IMR-90 (cell line): ENCODE measurements around the gene LRRC55. TPM values are rescaled to one million over a fixed set of nuclear protein-coding genes. Genes with fewer than 3 reads are reported as not detected.

Source experiments
- ATAC-seq: fragments of 200-7000 bp; cut with Tn5 transposase; 2 replicates; pipeline ENCODE4 v1.9.1; 2020; ENCODE audit warnings: low read depth, mild to moderate bottlenecking, moderate library complexity
- BruUV-seq: library from RNA; stranded (reverse); fragments of 400-500 nt; replicated peaks from 2 replicates; lab custom pipeline; 2021; lab: Mats Ljungman, UMichigan
- CTCF ChIA-PET: fragments of 300-600 bp; formaldehyde crosslinking; extraction: SDS; loops from one replicate; lab custom pipeline; 2021; ENCODE audit warnings: antibody characterized with exemption; lab: Yijun Ruan, JAX
- POLR2A ChIA-PET: fragments of 300-600 bp; sonication (Branson Sonifier 250); formaldehyde crosslinking; loops from one replicate; lab custom pipeline; 2022; ENCODE audit warnings: antibody characterized with exemption; ENCODE audit not compliant: unreplicated experiment; lab: Charles Lee
- DNase-seq: peaks from one replicate; pipeline ENCODE4 v3.0.0; 2013
- H2AFZ ChIP-seq: replicated peaks from 2 replicates; pipeline ENCODE3; 2013; ENCODE audit warnings: low read length, mild to moderate bottlenecking; ENCODE audit not compliant: poor library complexity
- H2AK5ac ChIP-seq: 2 replicates; pipeline ENCODE4 v1.6.1; 2013; ENCODE audit warnings: low read depth, low read length, inconsistent platforms
- H2AK9ac ChIP-seq: replicated peaks from 2 replicates; pipeline ENCODE3; 2013; ENCODE audit warnings: mild to moderate bottlenecking, low read depth, low read length, moderate library complexity; ENCODE audit not compliant: poor library complexity
- H2BK120ac ChIP-seq: 2 replicates; pipeline ENCODE4 v1.6.1; 2013; ENCODE audit warnings: low read depth, low read length, inconsistent platforms
- H2BK15ac ChIP-seq: 3 replicates; pipeline ENCODE4 v1.6.1; 2013; ENCODE audit warnings: low read depth, low read length, inconsistent platforms
- H2BK20ac ChIP-seq: 2 replicates; pipeline ENCODE4 v1.6.1; 2013; ENCODE audit warnings: low read depth, mild to moderate bottlenecking, inconsistent platforms, low read length, moderate library complexity
- H2BK5ac ChIP-seq: 2 replicates; pipeline ENCODE4 v1.6.1; 2013; ENCODE audit warnings: mild to moderate bottlenecking, low read depth, low read length, inconsistent platforms; ENCODE audit not compliant: poor library complexity, severe bottlenecking
- H3K14ac ChIP-seq: replicated peaks from 2 replicates; pipeline ENCODE4 v1.6.1; 2013; ENCODE audit warnings: low read depth, low read length, inconsistent platforms
- H3K18ac ChIP-seq: 2 replicates; pipeline ENCODE4 v1.6.1; 2013; ENCODE audit warnings: low read depth, low read length, control low read depth
- H3K23ac ChIP-seq: 2 replicates; pipeline ENCODE4 v1.6.1; 2013; ENCODE audit warnings: low read depth, low read length, inconsistent platforms
- H3K27ac ChIP-seq: 2 replicates; pipeline ENCODE4 v1.5.1; 2013; ENCODE audit warnings: mild to moderate bottlenecking, control low read depth, low read length; ENCODE audit not compliant: insufficient read depth
- H3K27me3 ChIP-seq: 2 replicates; pipeline ENCODE4 v1.6.1; 2013; ENCODE audit warnings: low read length; ENCODE audit not compliant: control insufficient read depth, insufficient read depth
- H3K36me3 ChIP-seq: 2 replicates; pipeline ENCODE4 v1.6.1; 2013; ENCODE audit warnings: low read length, mixed read lengths; ENCODE audit not compliant: control insufficient read depth, insufficient read depth
- H3K4ac ChIP-seq: 2 replicates; pipeline ENCODE4 v1.6.1; 2013; ENCODE audit warnings: low read depth, low read length, inconsistent platforms
- H3K4me1 ChIP-seq: 2 replicates; pipeline ENCODE4 v1.6.1; 2013; ENCODE audit warnings: low read length, mixed read lengths; ENCODE audit not compliant: control insufficient read depth, insufficient read depth
- H3K4me2 ChIP-seq: 2 replicates; pipeline ENCODE4 v1.6.1; 2013; ENCODE audit warnings: low read depth, mild to moderate bottlenecking, control low read depth, low read length, moderate library complexity
- H3K4me3 ChIP-seq: 2 replicates; pipeline ENCODE4 v1.5.1; 2013; ENCODE audit warnings: low read depth, mild to moderate bottlenecking, control low read depth, low read length, moderate library complexity; ENCODE audit not compliant: insufficient read depth
- H3K56ac ChIP-seq: 2 replicates; pipeline ENCODE4 v1.6.1; 2013; ENCODE audit warnings: low read length, inconsistent platforms; ENCODE audit not compliant: insufficient read depth; ENCODE audit errors: extremely low read depth
- H3K79me1 ChIP-seq, 2 experiments: 2 replicates each; pipeline ENCODE4 v1.6.1; 2013; ENCODE audit warnings: low read length in 2 of 2, inconsistent platforms in 1 of 2, low read depth in 1 of 2
- H3K9ac ChIP-seq: 2 replicates; pipeline ENCODE4 v1.6.1; 2013; ENCODE audit warnings: low read depth, low read length, control low read depth
- H3K9me1 ChIP-seq: 2 replicates; pipeline ENCODE4 v1.6.1; 2013; ENCODE audit warnings: low read length, inconsistent platforms; ENCODE audit not compliant: insufficient read depth
- H3K9me3 ChIP-seq: 2 replicates; pipeline ENCODE4 v1.6.1; 2013; ENCODE audit warnings: low read length; ENCODE audit not compliant: control insufficient read depth, insufficient read depth
- H4K20me1 ChIP-seq: 2 replicates; pipeline ENCODE4 v1.6.1; 2013; ENCODE audit warnings: low read length, inconsistent platforms; ENCODE audit not compliant: insufficient read depth
- H4K5ac ChIP-seq: 2 replicates; pipeline ENCODE4 v1.6.1; 2013; ENCODE audit warnings: mild to moderate bottlenecking, low read depth, low read length, control low read depth
- H4K8ac ChIP-seq, 2 experiments: 2 replicates each; pipeline ENCODE4 v1.6.1; 2013; ENCODE audit warnings: low read depth in 2 of 2, low read length in 2 of 2, control low read depth in 1 of 2, inconsistent platforms in 1 of 2
- H4K91ac ChIP-seq: 2 replicates; pipeline ENCODE4 v1.6.1; 2013; ENCODE audit warnings: low read depth, low read length, inconsistent platforms; ENCODE audit not compliant: insufficient read depth
- FOS ChIP-seq: fragments of 150-350 bp; IDR thresholded peaks from 2 replicates; pipeline ENCODE4 v1.6.1; 2016; ENCODE audit warnings: low read depth, low read length
- MAFK ChIP-seq: IDR thresholded peaks from 2 replicates; pipeline ENCODE4 v1.6.1; 2012; ENCODE audit warnings: low read depth, low read length, improper control_type of control experiment
- MAZ ChIP-seq: IDR thresholded peaks from 2 replicates; pipeline ENCODE4 v1.6.1; 2012; ENCODE audit warnings: low read depth, mild to moderate bottlenecking, low read length, improper control_type of control experiment, moderate library complexity, borderline replicate concordance
- MXI1 ChIP-seq: IDR thresholded peaks from 2 replicates; pipeline ENCODE4 v1.6.1; 2012; ENCODE audit warnings: low read depth, mild to moderate bottlenecking, low read length, moderate library complexity, borderline replicate concordance
- NFE2L2 ChIP-seq: fragments of 150-350 bp; IDR thresholded peaks from 2 replicates; pipeline ENCODE4 v1.6.1; 2016; ENCODE audit warnings: low read depth, mild to moderate bottlenecking, low read length
- POLR2A ChIP-seq: IDR thresholded peaks from 2 replicates; pipeline ENCODE4 v1.6.1; 2012; ENCODE audit warnings: mild to moderate bottlenecking, low read depth, low read length
- RAD21 ChIP-seq: IDR thresholded peaks from 2 replicates; pipeline ENCODE4 v1.6.1; 2012; ENCODE audit warnings: low read length, improper control_type of control experiment
- RCOR1 ChIP-seq: IDR thresholded peaks from 2 replicates; pipeline ENCODE4 v1.6.1; 2012; ENCODE audit warnings: mild to moderate bottlenecking, low read length, improper control_type of control experiment; ENCODE audit not compliant: insufficient replicate concordance
- RFX5 ChIP-seq: IDR thresholded peaks from 2 replicates; pipeline ENCODE4 v1.8.0; 2012; ENCODE audit warnings: low read depth, mild to moderate bottlenecking, low read length, moderate library complexity
- SMC3 ChIP-seq: fragments of 150-350 bp; IDR thresholded peaks from 2 replicates; pipeline ENCODE4 v1.6.1; 2016; ENCODE audit warnings: low read depth, mild to moderate bottlenecking, antibody characterized with exemption, low read length, moderate library complexity
- WGBS, 2 experiments: methylation state at CpG; one replicate each; pipeline versions ENCODE4 v1.1.5 to v1.1.7; 2013; ENCODE audit warnings: missing lambda C conversion rate in 2 of 2; ENCODE audit not compliant: insufficient read length in 1 of 2; ENCODE audit errors: extremely low coverage in 2 of 2; 5-methylcytosine and 5-hydroxymethylcytosine counted together
- dilution Hi-C: fragments of 300-500 bp; cut with HindIII; formaldehyde crosslinking; loops from one replicate; pipeline ENCODE4 v1.14.3; 2018; ENCODE audit warnings: low sequenced_read_pairs; ENCODE audit not compliant: unreplicated experiment
- in situ Hi-C: fragments of 300-500 bp; cut with MboI; formaldehyde crosslinking; loops from 3 replicates; pipeline ENCODE4 v1.14.3; 2019; ENCODE audit warnings: low sequenced_read_pairs, inconsistent platforms, mixed read lengths
- intact Hi-C: fragments of 100-400 bp; cut with micrococcal nuclease; formaldehyde crosslinking; loops from 2 replicates; pipeline ENCODE4 v1.10.0; 2022
- polyA plus RNA-seq, 3 experiments: library from polyadenylated mRNA; depleted of rRNA; stranded (reverse); fragments of >200 nt; gene quantifications; 2 replicates each; pipeline ENCODE4 v1.2.3, GENCODE V29; 2012; ENCODE audit warnings: low replicate concordance in 1 of 3
- total RNA-seq: library from RNA; depleted of rRNA; stranded (reverse); fragments of >200 nt; gene quantifications from 2 replicates; pipeline ENCODE4 v1.2.3, GENCODE V29; 2012
- TF ChIP-seq, protein P1 (sequence below): fragments of 150-350 bp; IDR thresholded peaks from 2 replicates; pipeline ENCODE4 v1.6.1; 2017; ENCODE audit warnings: mild to moderate bottlenecking, antibody characterized with exemption, low read length, low read depth
- TF ChIP-seq, protein P2 (sequence below): fragments of 150-350 bp; IDR thresholded peaks from 2 replicates; pipeline ENCODE4 v1.6.1; 2016; ENCODE audit warnings: low read depth, mild to moderate bottlenecking, low read length, moderate library complexity, borderline replicate concordance

LRRC55 gene
- total and polyA plus RNA-seq, 2 of the 4 experiments (the other 2 are of a cell fraction), result not detected

GRCh38 chr11:57172031-57172430, 9.7 kb upstream of the LRRC55 start:
- Histone ChIP-seq H2AFZ (no peak overlapping the region), H3K4me3 (no peak overlapping the region), H4K5ac (no peak overlapping the region), H2BK20ac (no peak overlapping the region), H3K36me3 (no peaks in the 10 kb centered on the region), H3K79me1 (no peaks in the 10 kb centered on the region), H3K18ac (no peak overlapping the region), H2AK5ac (no peak overlapping the region), H2BK120ac (no peak overlapping the region), H3K4ac (no peak overlapping the region), H3K56ac (no peak overlapping the region), H3K9me3 (no peaks in the 10 kb centered on the region), H4K20me1 (no peaks in the 10 kb centered on the region), H4K91ac (no peak overlapping the region), H3K14ac (no peak overlapping the region), H2BK5ac (no peak overlapping the region), H3K27ac (no peak overlapping the region), H2AK9ac (no peak overlapping the region), H3K9ac (no peak overlapping the region), H3K23ac (no peak overlapping the region), H3K27me3 (peaks cover 1% of the 10 kb centered on the region; the same call in 1 of the 2 replicates), H3K9me1 (no peaks in the 10 kb centered on the region), H4K8ac (no peak overlapping the region), H3K4me2 (no peak overlapping the region), H2BK15ac (no peak overlapping the region), H3K4me1 (no peaks in the 10 kb centered on the region)
- no peak for ATAC-seq
- in situ Hi-C loops (no loop called here), dilution Hi-C loops (no loop called here), intact Hi-C loops (no loop called here)
- BruUV-seq, result no TSS peak
- CTCF ChIA-PET, result no interaction called here
- TF ChIP-seq, protein P1, sequence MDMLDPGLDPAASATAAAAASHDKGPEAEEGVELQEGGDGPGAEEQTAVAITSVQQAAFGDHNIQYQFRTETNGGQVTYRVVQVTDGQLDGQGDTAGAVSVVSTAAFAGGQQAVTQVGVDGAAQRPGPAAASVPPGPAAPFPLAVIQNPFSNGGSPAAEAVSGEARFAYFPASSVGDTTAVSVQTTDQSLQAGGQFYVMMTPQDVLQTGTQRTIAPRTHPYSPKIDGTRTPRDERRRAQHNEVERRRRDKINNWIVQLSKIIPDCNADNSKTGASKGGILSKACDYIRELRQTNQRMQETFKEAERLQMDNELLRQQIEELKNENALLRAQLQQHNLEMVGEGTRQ, result no peak
- TF ChIP-seq RAD21 (no peak), MAFK (no peak), MXI1 (no peak), RFX5 (no peak), MAZ (no peak), SMC3 (no peak), NFE2L2 (no peak), FOS (no peak), POLR2A (no peak), RCOR1 (no peak)
- TF ChIP-seq, protein P2, sequence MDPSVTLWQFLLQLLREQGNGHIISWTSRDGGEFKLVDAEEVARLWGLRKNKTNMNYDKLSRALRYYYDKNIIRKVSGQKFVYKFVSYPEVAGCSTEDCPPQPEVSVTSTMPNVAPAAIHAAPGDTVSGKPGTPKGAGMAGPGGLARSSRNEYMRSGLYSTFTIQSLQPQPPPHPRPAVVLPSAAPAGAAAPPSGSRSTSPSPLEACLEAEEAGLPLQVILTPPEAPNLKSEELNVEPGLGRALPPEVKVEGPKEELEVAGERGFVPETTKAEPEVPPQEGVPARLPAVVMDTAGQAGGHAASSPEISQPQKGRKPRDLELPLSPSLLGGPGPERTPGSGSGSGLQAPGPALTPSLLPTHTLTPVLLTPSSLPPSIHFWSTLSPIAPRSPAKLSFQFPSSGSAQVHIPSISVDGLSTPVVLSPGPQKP, result no peak
- DNase-seq, result no peak
- WGBS, 2 experiments, result no CpG with 5 or more reads among the region's 3 CpGs
- POLR2A ChIA-PET, result no interaction called here
